GDM1 (cell line): ENCODE data around the gene MYO1D.
A peak's percentile ranks its signal among the peaks of the same experiment; 100 is the strongest.
"Not testable (repeated sequence)": the region's sequence is repeated elsewhere in the genome, so short reads cannot be mapped to it uniquely, and the experiment has no call there.

ENCODE experiments used
- DNase-seq: peaks from one replicate; lab custom pipeline; 2025; lab: John Stamatoyannopoulos, UW

The MYO1D gene

GRCh38 chr17:32673964-32674363 is 203.0 kb downstream of the MYO1D start:
- DNase-seq = no peak

DNA sequence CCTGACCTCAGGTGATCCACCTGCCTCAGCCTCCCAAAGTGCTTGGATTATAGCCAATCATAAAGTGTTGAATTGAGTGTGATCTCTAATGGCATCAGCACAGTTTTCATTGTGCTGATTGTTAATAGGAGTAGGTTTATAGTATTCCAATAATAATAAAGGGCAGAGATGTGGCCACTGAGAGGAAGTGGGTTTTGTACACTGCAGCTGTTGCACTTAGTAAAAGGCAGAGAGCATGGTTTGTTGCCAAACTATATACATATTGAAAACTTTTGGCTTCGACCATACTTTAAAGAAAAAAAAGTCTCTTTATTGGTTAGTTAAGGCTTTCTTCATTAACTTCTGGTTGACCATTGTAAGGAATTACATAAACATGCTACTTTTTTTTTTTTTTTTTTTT is 204.2 kb downstream of the MYO1D start:
- no peak for DNase-seq

DNA sequence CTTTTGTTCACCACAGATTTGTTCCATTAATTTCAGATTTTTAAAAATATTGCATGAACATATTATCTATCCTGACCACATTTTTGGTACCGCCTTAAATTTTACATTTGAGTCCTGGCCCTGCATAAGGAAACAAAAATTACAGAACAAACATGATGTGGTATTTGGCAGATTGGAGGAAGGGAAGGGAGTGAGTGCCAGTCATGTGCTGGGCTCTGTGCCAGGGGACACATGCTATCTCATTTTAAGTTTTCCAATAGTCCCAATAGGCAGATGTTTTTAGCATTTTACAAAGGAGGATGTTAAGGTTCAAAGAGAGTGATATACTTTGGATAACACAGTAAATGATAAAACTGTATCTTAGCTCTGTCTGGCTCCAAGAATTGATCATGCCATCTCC is 205.0 kb downstream of the MYO1D start:
- DNase-seq = no peak

DNA sequence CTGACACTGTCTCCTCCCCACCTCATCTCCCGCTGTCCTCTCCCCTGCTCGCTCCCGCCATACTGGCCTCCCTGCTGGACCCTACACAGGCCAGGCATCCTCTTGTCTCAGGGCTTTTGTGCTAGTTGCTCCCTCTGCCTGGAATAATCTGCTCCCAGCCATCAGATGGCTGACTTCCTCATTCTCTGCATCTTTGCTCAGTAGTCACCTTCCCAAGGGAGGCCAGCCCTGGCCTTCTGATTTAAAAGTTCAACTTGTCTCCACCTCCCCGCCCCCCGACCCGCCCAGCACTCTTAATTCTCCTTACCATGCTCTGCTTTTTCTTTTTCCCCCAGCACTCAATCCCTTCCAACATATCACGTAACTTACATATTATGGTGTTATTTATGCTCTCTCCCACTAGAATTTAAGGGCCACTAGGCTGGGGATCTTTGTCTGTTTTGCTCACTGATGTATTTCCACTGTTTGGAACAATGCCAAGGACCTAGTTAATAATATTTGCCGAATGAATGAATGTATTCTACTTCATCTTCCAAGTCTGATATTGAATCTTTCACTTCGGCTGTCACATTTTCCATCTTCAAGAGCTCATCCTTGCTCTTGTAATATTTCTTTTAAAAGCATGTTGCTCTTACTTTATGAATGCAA is 211.9 kb downstream of the MYO1D start:
- no peak for DNase-seq

- DNase-seq = no peak
These were observed 216.4 kb downstream of the MYO1D start for GRCh38 chr17:32660496-32660985.

GRCh38 chr17:32659419-32659842 is 217.5 kb downstream of the MYO1D start:
- DNase-seq = peak; percentile 14

GRCh38 chr17:32658470-32659418 is 218.2 kb downstream of the MYO1D start:
- no peak for DNase-seq

GRCh38 chr17:32656886-32657285 is 220.0 kb downstream of the MYO1D start:
- DNase-seq = no peak

DNA sequence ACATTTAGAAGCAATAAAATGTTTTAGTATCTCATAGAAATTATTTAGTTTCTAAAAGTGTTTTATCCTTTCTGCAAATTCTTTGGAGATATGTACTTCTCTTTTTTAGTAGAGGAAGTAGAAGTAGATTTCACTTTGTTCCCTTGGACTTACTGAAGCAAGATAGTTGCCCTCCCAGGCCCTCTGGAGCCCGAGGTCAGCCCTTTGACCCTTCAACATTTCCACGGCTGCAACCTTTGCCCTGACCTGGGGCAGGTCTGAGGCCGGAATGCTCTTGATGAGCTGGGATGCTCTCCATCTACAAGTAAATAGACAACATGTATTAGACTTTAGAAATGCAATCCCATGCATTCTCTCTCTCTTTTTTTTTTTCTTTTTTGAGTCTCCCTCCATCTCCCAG is 222.6 kb downstream of the MYO1D start:
- DNase-seq = no peak

DNA sequence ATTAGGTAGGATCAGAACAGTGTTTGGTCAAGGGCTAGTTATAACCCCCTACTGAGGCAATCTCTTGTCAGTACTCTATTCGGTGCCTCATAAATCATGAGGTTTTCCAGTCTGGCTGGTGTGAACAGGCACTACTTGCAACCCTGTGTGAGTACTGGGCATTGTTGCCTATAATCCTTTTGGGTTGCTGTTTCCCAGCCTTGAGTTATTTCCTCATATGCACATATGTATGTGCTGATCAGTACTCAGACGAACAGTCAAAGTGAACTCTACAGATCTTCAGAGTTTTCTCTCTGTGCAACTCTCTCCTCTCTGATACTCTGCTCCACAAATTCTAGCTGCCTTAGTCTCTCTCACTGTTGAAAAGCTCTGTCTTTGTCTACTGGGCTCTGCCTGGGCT is 225.8 kb downstream of the MYO1D start:
- DNase-seq = no peak

GRCh38 chr17:32648450-32648849 is 228.5 kb downstream of the MYO1D start:
- DNase-seq = no peak

DNA sequence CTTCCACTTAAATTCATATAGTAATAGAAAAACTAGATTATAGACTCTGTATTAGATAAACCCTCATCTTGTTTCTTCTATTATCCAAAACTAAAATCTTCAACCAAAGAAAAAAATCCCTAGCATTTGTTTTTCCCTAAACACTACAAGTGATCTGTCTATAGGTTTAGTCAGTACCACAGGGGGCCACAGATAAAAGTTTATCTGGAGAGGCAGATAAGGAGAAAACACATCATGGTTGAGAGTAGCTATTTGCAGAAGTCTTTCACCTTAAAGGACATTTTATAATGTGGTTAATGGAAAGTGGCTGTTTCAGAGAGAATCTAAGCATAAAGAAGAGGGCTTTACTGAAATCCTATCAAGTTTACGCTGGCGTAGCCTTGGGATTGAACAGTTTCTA is 230.0 kb downstream of the MYO1D start:
- DNase-seq = no peak

GRCh38 chr17:32641514-32641913 is 235.4 kb downstream of the MYO1D start:
- not testable (repeated sequence) for DNase-seq

GRCh38 chr17:32636598-32637218 is 240.2 kb downstream of the MYO1D start:
- no peak for DNase-seq

DNA sequence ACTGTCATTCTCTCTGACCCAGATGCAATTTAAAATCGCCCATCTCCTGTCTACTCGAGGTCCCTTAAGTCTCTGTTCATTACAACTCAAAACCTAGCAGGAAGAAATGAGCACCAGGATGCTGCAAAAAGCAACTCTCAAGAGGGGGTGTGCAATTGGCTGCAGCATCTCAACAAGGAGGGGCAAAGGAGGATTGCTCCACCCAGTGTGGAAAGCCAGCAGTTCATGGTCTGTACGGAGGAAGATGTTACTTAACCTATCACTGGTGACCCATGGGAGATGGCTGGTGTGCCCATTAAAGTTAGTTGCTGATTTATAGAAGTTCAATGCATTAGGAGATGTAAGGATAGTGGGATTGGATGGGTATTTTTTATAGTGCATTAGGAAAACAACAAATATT is 242.8 kb downstream of the MYO1D start:
- DNase-seq = no peak

- DNase-seq = no peak
These were observed 245.4 kb downstream of the MYO1D start for GRCh38 chr17:32631341-32632096.

- no peak for DNase-seq
These were observed 247.2 kb downstream of the MYO1D start for GRCh38 chr17:32629563-32630190.

DNA sequence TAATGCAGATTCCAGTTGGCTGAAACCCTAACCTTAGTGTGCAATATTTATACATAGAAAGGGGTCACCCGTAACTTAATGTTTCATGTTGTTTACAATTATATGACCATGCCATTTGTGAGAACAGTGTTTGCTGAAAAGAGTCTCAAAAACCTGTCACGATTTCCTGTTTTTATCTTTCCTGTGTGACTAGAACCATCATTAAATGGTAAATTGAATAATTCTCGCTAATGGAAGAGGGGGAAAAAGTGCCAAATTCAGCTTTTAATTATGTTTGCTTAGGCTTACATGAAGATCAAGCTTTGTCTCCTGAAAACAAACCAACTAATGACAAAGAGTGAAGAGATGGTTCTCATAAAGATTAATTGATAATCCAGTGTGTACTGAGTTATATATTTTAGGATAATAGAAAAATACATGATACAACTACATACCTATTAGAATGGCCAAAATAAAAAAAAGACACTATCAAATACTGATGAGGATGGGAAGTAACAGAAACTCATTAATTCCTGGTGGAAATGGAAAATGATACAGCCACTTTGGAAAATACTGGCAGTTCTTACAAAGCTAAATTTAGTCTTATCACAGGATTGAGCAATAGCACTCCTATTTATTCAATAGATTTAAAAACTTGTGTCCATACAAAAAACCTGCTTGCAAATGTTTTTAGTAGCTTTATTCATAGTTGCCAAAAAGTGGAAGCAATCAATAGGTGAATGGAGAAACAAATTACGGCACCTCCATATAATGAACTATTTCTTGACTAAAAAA is 248.5 kb downstream of the MYO1D start:
- DNase-seq = no peak

DNA sequence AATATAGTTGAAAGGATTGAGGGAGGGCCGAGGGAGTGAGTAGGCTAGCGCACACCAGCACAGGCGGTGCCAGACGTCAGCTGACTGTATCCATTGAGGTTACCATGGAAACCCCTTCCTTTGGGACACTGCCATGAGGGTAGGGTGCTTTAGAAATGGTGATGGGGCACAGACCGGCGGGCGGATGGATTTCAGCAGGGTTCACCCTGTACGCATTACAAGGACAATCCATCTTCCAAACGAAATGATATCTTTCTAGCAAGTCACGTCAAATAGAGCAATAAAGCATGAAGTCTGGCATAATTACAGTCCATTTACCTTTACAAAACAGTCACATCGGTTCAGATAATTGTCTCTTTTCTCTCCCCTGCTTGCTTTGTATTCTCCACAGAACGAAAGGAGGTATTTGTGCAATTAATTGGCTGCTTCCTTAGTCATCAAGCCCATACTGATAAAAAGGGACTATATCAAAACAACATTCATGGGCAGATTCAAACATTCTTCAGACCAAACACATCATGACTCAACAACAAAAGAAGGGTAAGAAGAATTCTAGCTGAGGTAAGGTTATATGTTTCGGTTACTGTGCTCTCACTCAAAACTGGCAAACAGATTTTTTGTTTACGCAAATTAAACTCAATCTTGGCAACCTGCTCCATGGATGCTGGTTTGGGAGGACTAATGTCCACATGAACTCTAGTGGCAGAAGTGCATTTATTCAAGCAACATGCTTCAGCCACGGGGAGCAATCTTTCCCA is 249.5 kb downstream of the MYO1D start:
- no peak for DNase-seq

- no peak for DNase-seq
These were observed 250.5 kb downstream of the MYO1D start for GRCh38 chr17:32626379-32626791.
